ENCODE results near the gene ZBTB20. TPM values are rescaled to one million over a fixed set of nuclear protein-coding genes. Genes with fewer than 3 reads are reported as not detected.
"Not testable (repeated sequence)": the region's sequence is repeated elsewhere in the genome, so short reads cannot be mapped to it uniquely, and the experiment has no call there.

Gene ZBTB20
- polyA plus RNA-seq, 1 donor from 2014 or later: 4.8 TPM

DNA sequence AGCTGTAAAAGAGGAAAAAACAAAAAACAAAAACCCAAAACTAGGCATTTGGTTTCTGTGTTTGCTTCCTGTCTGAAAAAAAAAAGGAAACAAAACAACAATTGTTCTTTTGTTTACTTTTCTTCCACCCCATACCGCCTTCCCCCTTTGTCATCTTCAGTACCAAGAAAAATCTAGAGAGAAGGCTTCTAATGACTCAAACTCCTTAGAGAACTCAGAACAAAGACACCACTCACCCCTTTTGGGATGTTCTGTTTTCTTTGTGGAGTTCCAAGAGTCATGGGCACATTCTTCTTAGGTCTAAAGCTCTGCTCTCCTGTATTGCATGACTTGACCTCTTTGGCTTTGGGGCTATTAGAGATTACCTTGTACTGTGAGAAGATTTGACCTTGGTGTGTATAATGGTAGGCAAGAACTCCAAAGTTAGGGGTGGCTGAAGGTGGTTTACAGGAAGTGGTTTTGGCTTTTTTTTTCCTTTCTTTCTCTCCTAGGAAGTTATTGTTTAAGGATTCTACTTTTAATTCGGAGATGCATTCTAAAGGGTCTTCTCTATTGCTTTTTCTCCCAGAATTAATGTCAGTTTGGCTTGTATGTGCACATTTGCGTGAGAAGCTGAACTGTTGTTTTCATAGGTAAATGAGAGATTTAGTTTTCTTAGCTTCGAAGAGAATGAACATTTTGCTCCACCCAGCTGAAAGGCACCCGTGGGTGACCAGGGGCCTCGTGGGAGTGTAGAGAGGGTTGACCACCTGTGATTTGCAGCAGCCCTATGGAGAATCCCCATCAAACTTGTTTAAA is 39.5 kb upstream of the ZBTB20 start:
- H3K4me2 ChIP-seq (ENCODE audit: low read length): no peak overlapping the region
- no peaks in the 10 kb centered on the region for H3K36me3 ChIP-seq (ENCODE audit: insufficient read depth, low read length)
- no peak overlapping the region for H3K27ac ChIP-seq (ENCODE audit: low read length)
- H3K27me3 ChIP-seq (ENCODE audit: insufficient read depth, low read depth, low read length): no peaks in the 10 kb centered on the region
- no peaks in the 10 kb centered on the region for H4K20me1 ChIP-seq (ENCODE audit: insufficient read depth)
- no peak overlapping the region for H3K9ac ChIP-seq (ENCODE audit: low read length)
- no peak overlapping the region for H3K4me3 ChIP-seq (ENCODE audit: low read length)
- peaks cover 3% of the 10 kb centered on the region for H3K9me3 ChIP-seq (ENCODE audit: low read length)
- no peak overlapping the region for H2AFZ ChIP-seq (ENCODE audit: low read depth, low read length)
- no peaks in the 10 kb centered on the region for H3F3A ChIP-seq (ENCODE audit: insufficient read depth, low read length, poor library complexity, severe bottlenecking)
- no peaks in the 10 kb centered on the region for H3K79me2 ChIP-seq (replicated peaks; ENCODE audit: insufficient read depth, low read length)
- TF ChIP-seq, protein P1, sequence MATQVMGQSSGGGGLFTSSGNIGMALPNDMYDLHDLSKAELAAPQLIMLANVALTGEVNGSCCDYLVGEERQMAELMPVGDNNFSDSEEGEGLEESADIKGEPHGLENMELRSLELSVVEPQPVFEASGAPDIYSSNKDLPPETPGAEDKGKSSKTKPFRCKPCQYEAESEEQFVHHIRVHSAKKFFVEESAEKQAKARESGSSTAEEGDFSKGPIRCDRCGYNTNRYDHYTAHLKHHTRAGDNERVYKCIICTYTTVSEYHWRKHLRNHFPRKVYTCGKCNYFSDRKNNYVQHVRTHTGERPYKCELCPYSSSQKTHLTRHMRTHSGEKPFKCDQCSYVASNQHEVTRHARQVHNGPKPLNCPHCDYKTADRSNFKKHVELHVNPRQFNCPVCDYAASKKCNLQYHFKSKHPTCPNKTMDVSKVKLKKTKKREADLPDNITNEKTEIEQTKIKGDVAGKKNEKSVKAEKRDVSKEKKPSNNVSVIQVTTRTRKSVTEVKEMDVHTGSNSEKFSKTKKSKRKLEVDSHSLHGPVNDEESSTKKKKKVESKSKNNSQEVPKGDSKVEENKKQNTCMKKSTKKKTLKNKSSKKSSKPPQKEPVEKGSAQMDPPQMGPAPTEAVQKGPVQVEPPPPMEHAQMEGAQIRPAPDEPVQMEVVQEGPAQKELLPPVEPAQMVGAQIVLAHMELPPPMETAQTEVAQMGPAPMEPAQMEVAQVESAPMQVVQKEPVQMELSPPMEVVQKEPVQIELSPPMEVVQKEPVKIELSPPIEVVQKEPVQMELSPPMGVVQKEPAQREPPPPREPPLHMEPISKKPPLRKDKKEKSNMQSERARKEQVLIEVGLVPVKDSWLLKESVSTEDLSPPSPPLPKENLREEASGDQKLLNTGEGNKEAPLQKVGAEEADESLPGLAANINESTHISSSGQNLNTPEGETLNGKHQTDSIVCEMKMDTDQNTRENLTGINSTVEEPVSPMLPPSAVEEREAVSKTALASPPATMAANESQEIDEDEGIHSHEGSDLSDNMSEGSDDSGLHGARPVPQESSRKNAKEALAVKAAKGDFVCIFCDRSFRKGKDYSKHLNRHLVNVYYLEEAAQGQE (IDR thresholded peaks at IDR 0.05; ENCODE audit: borderline replicate concordance): no peak
- TF ChIP-seq SMC3 (conservative IDR thresholded peaks at IDR 0.05; ENCODE audit: poor library complexity) (no peak), EZH2 (IDR thresholded peaks at IDR 0.05; ENCODE audit: borderline replicate concordance, insufficient read depth, low read length, poor library complexity, severe bottlenecking) (no peak), RAD21 (conservative IDR thresholded peaks at IDR 0.05) (no peak), TAF1 (IDR thresholded peaks at IDR 0.05; ENCODE audit: low read depth) (no peak), POLR2AphosphoS5 (IDR thresholded peaks at IDR 0.05) (no peak), MXI1 (conservative IDR thresholded peaks at IDR 0.05; ENCODE audit: poor library complexity, severe bottlenecking) (no peak), EP300 (conservative IDR thresholded peaks at IDR 0.05; ENCODE audit: poor library complexity, severe bottlenecking) (no peak)
- TF ChIP-seq, protein P2, sequence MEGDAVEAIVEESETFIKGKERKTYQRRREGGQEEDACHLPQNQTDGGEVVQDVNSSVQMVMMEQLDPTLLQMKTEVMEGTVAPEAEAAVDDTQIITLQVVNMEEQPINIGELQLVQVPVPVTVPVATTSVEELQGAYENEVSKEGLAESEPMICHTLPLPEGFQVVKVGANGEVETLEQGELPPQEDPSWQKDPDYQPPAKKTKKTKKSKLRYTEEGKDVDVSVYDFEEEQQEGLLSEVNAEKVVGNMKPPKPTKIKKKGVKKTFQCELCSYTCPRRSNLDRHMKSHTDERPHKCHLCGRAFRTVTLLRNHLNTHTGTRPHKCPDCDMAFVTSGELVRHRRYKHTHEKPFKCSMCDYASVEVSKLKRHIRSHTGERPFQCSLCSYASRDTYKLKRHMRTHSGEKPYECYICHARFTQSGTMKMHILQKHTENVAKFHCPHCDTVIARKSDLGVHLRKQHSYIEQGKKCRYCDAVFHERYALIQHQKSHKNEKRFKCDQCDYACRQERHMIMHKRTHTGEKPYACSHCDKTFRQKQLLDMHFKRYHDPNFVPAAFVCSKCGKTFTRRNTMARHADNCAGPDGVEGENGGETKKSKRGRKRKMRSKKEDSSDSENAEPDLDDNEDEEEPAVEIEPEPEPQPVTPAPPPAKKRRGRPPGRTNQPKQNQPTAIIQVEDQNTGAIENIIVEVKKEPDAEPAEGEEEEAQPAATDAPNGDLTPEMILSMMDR (IDR thresholded peaks at IDR 0.05; ENCODE audit: poor library complexity, severe bottlenecking): no peak
- no peaks in the 10 kb centered on the region for H3K9me2 ChIP-seq (ENCODE audit: insufficient read depth, low read length)

DNA sequence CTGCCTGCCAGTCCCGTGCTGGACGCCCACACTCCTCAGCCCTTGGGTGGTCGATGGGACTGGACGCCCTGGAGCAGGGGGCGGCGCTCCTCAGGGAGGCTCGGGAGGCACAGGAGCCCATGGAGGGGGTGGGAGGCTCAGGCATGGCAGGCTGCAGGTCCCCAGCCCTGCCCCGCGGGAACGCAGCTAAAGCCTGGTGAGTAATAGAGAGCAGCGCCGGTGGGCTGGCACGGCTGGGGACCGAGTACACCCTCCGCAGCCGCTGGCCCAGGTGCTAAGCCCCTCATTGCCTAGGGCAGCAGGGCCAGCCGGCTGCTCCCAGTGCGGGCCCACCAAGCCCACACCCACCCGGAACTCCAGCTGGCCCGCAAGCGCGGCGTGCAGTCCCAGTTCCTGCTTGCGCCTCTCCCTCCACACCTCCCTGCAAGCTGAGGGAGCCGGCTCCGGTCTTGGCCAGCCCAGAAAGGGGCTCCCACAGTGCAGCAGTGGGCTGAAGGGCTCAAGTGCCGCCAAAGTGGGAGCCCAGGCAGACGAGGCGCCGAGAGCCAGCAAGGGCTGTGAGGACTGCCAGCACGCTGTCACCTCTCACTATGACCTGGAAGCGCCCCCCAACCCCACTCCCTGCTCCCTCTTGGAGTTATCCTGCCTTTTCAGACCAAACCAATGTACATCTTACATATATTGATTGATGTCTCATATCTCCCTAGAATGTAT is 37.9 kb upstream of the ZBTB20 start:
- H4K20me1 ChIP-seq (ENCODE audit: insufficient read depth); H2AFZ ChIP-seq (ENCODE audit: low read depth, low read length); H3K4me2 ChIP-seq (ENCODE audit: low read length); H3F3A ChIP-seq (ENCODE audit: insufficient read depth, low read length, poor library complexity, severe bottlenecking); H3K9ac ChIP-seq (ENCODE audit: low read length); H3K9me3 ChIP-seq (ENCODE audit: low read length); H3K27ac ChIP-seq (ENCODE audit: low read length); H3K27me3 ChIP-seq (ENCODE audit: insufficient read depth, low read depth, low read length); H3K9me2 ChIP-seq (ENCODE audit: insufficient read depth, low read length); H3K36me3 ChIP-seq (ENCODE audit: insufficient read depth, low read length); H3K79me2 ChIP-seq (replicated peaks; ENCODE audit: insufficient read depth, low read length); H3K4me3 ChIP-seq (ENCODE audit: low read length): not testable (repeated sequence)

DNA sequence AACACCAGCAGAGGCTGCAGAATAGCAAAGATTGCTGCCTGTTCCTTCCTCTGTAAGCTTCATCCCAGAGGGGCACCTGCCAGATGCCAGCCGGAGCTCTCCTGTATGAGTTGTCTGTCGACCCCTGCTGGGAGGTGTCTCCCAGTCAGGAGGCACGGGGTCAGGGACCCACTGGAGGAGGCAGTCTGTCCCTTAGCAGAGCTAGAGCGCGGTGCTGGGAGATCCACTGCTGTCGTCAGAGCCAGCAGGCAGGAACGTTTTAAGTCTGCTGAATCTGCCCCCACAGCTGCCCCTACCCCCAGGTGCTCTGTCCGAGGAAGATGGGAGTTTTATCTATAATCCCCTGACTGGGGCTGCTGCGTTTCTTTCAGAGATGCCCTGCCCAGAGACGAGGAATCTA is 31.8 kb upstream of the ZBTB20 start:
- H3K36me3 ChIP-seq (ENCODE audit: insufficient read depth, low read length); H3K9me2 ChIP-seq (ENCODE audit: insufficient read depth, low read length); H3K27ac ChIP-seq (ENCODE audit: low read length); H3K9me3 ChIP-seq (ENCODE audit: low read length); H3F3A ChIP-seq (ENCODE audit: insufficient read depth, low read length, poor library complexity, severe bottlenecking); H2AFZ ChIP-seq (ENCODE audit: low read depth, low read length); H3K4me2 ChIP-seq (ENCODE audit: low read length); H3K79me2 ChIP-seq (replicated peaks; ENCODE audit: insufficient read depth, low read length); H3K4me3 ChIP-seq (ENCODE audit: low read length); H4K20me1 ChIP-seq (ENCODE audit: insufficient read depth); H3K9ac ChIP-seq (ENCODE audit: low read length); H3K27me3 ChIP-seq (ENCODE audit: insufficient read depth, low read depth, low read length): not testable (repeated sequence)

Data from neural cell (in vitro differentiated cells).